ENCODE measurements around the gene MYADML2.

The MYADML2 gene

GRCh38 chr17:81935709-81936084, 11.3 kb downstream of the MYADML2 start:
- no peak for DNase-seq

DNA sequence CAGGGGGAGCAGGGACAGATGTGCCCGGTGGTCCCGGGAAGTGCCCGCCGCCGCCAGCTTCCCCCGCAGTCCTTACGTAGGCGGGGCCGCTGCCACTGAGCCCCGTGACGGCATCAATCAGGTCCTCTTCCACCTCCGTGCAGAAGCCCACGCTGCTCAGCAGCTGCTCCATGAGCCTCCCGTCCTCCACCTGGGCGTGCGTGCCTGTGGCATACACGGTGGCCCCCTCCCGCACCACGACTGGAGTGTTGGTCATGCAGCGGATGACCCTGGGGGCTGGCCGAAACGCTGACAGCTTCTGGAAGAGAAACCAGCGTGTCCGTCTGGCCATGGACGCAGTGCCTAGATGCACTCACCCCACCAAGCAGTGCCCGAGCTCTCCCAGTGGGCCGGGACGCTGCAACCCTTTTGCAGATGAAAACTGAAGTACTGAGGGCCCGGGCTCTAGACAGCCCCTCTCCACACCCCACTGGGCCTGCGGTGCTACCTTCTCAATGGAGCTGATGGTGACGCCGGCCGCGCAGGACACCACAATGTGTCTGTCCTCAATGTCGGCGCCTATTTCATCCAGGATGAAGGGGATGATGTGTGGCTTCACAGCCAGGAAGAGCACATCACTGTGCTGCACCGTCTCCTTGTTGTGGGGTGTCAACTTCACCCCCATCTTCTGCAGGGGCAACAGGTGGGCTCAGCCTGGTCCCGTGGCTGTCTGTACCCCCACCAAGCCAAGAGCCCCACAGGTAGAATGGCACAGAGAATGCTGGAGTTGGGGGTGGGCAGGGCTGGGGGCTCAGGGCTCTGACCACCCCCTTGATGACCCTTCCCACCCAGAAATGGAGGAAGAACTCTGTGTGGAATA, 12.0 kb downstream of the MYADML2 start:
- DNase-seq: no peak

DNA sequence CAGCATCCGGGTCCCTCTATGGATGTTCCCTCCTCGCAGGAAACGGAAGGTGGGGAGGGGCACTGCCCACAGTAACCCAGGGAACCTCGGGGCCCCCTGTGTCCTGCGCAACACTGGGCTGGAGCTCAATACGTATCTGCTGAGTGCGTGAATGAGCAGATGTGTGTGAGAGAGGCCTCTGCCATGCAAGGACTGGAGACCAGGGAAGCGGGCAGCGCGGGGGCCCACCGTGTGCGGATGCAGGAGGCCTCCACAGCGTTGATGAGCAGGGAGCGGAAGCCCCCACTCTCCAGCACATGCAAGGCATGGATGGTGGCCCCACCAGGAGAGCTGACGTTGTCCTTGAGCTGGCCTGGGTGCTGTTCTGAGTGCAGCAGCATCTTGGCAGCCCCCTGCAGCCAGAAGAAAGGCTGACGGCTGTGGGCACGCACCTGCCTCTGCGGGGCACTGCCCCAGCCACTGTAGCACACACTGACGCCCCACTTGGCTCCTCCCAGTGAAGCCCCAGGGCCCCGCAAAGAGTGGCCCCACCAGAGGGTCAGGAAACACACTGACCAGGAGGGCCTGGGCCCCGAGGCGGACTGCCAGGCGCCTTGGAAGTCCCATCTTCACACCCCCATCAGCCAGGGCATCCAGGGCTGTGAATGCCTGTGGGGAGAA, 12.8 kb downstream of the MYADML2 start:
- DNase-seq: no peak

DNA sequence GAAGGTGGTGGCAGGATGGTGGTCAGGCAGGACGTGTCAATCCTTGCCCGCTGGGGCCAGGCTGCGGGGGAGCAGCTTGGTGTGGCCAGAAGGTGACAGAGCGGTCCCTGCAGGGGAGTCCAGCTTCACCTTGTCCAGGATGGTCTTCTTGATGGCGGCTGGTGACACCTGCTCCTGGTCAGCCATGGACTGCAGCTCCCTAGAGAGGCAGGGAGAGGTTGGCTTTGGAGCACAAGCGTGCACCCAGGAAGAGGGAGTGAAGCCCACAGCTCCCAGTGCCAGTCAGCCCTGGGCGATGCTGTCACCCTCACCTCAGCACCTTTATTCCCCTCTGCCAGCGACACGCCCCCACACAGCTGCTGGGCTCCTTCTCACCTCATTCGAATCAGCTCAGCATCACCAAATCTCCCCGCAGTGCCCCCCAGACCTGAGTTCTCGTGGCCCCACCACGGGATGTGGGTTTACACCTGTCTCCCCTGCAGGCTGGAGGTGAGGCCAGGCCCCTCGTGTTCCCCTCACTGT, 13.8 kb downstream of the MYADML2 start:
- no peak for DNase-seq

DNA sequence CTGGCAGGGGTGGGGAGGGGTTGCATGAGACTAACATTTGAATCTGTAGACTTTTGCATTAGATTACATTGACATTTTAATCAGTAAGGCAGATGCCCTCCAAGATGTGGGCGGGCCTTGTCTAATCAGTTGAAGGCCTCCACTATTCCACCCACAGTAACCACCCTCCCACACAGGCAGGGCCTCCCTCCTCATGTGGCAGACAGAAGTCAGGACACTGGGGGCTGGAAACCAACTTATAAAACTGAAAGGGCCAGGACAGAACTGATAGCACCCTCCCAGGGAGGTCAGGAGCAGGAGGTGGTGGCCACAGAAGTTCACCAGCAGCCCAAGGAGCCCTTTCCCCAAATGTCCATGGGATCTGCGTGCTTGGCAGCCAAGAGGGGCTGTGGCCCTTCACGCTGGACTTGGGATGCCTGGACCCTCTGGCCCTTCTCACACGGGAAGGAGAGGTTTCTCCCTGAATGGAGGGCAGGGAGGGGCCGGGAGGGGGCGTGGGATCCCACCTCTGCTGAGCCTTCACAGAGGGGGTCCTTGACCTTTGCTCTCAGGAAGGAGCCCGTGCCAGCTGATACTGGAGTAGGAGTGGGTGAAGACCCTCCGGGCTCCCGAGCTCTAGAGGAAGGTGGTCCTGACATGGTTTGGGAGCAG, 14.6 kb downstream of the MYADML2 start:
- no peak for DNase-seq

- DNase-seq: no peak
These were observed 15.3 kb downstream of the MYADML2 start for GRCh38 chr17:81931557-81932332.

GRCh38 chr17:81931189-81931556, 15.9 kb downstream of the MYADML2 start:
- no peak for DNase-seq

DNA sequence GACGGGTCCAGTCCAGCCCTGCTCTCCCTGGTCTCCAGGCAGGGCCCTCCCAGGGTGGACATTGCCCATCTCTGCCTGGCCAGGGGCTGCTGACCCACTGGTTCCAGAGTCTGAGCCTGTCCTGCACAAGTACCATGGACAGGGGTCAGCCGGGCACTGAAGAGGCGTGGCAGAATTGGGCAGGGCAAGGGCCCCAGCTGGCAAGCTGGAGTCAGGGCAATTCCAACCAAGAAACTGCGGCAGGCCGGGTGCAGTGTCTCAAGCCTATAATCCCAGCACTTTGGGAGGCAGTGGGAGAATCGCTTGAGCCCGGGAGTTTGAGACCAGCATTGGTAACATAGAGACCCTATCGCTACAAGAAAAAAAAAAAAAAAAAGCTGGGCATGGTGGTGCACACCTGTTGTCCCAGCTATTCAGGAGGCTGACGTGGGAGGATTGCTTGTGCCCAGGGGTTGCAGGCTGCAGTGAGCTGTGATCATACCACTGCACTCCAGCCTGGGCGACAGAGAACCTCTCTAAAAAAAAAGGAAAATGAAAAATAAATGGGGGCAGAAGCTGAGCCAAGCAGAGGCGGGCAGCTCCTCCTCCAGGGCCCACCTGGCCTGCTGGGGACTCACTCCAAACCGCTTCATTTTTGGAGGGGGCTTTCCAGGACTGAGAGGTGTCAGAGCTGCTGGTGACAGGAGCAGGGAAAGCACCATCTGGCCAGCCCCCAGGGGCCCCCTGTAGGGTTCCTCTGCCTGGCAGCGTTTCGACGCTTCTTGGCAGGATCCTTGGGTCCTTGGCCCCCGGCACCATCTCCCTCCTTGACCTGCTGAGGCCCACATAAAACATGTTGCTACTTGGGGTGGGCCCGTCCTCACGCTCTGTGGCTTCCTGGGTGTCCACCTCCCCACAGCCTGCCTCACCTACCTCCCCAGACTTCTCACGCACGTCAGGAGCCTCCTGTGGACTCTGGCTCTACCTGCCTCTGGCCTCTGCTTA, 16.6 kb downstream of the MYADML2 start:
- DNase-seq: no peak

GRCh38 chr17:81929253-81930141, 17.5 kb downstream of the MYADML2 start:
- no peak for DNase-seq

DNA sequence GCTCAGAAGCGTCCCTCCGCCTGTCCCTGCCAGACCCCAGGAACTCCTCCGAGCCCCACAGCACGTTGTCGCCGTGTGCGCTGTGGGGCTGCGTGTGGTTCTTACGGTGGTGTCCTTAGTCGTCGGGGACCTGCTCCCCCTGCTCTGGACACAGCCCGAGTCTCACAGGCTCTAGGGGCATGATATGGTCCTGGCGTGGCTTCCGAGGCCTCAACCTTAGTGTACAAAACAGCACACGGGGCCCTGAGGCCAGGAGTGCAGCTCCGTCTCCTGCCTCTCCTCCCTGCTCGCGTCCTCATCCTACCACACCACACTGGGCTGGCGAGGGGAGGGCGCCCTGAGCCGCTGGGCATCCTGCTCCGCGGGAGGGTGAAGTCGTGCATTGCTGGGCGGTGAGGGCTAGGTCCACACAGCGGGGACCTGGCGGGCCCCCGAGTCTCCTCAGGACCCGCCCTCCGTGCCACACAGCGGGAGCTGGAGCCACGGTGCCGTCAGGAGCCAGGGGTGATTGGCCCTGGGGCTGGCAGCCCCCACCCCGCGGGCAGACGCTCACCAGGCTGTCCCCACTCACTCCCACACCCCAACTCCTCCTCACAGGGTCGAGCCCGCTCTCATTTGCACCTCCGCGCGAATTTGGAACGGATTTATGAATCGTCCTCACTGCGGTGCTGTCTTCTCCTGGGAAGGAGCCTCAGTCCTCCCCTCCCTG, 18.3 kb downstream of the MYADML2 start:
- DNase-seq: no peak

- DNase-seq: peak; percentile 84
These were observed 19.1 kb downstream of the MYADML2 start, which contains the start of gene MAFG for GRCh38 chr17:81927653-81928543. Gene MAFG, minus strand, starts transcription at chr17:81927735. Its CDS starts 4,550 bp downstream, at chr17:81923185.

GRCh38 chr17:81927152-81927652, 19.8 kb downstream of the MYADML2 start:
- DNase-seq: no peak

DNA sequence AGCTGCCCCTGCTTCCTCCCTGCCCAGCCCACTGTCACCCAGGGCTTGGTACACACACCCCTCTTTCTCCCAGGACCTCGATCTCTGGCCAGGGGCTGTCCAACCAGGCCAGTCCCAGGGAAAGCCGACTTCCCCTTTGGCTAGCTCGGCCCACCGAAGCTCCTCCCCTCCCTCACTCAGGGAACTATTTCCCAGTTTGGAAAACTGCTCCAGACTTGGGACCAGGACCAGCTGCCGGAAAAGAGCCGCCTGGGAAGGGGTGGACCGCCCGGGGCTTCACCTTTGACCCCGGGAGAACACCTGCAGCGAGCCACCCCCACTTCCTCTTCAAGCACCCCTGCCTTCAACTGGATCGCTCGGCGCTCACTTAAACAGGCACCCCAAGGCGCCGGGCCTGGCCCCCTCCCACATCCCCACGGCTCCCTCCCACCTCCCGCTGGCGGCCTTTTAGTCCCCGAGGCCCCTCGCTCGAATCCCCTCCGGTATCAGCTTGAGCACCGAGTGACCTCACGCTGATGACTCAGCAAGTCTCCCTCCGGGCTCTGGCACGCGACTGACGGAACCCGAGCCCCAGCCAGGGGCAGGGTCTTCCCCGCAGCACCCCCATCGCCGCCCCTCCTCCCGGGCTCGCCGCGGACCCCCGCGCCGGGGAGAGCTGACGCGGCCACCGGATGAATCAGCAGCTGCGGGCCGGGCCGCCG, 20.4 kb downstream of the MYADML2 start:
- DNase-seq: peak; percentile 45

- DNase-seq: no peak
These were observed 21.1 kb downstream of the MYADML2 start for GRCh38 chr17:81925860-81926450.

- DNase-seq: no peak
These were observed 22.2 kb downstream of the MYADML2 start for GRCh38 chr17:81924557-81925532.
